ENCODE results near the gene TXNL1.

DNA sequence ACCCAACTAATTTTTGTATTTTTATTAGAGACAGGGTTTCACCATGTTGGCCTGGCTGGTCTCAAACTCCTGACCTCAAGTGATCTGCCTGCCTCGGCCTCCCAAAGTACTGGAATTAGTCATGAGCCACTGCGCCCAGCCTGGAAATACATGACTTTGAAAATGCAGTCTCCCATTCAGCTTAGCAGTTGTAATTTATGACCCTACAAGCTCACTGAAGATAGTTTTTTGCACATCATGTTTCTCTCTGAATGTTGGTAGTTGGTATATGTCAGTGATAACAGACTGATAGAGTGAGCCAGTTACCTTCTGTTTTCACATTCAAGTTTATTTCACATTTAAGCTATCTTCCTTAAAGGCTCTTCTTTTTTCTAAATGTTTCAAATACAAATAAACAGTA lies 19.9 kb upstream of the TXNL1 start:
- TF ChIP-seq EZH2 (IDR thresholded peaks at IDR 0.05; ENCODE audit: insufficient read depth, poor library complexity, severe bottlenecking) (no peak), EZH2phosphoT487 (IDR thresholded peaks at IDR 0.05; ENCODE audit: insufficient read depth, low read depth) (no peak)
